WERI-Rb-1 (cell line): ENCODE results near the gene RAB3IL1.

Experiments used
- DNase-seq: peaks from one replicate; pipeline ENCODE4 v3.0.0-alpha.2; 2020
- H3K27ac ChIP-seq: fragments of 250-450 bp; sonication (Bioruptor Pico); 2 replicates; pipeline ENCODE4 v1.5.1; 2020; ENCODE audit warnings: mild to moderate bottlenecking, moderate library complexity
- H3K27me3 ChIP-seq: fragments of 250-450 bp; sonication (Bioruptor Pico); 2 replicates; pipeline ENCODE4 v1.5.1; 2021; ENCODE audit warnings: mild to moderate bottlenecking, low read depth, moderate library complexity; ENCODE audit not compliant: insufficient read depth, severe bottlenecking
- H3K36me3 ChIP-seq: fragments of 250-450 bp; sonication (Bioruptor Pico); 2 replicates; pipeline ENCODE4 v1.5.1; 2020; ENCODE audit warnings: mild to moderate bottlenecking, moderate library complexity
- H3K4me3 ChIP-seq: 2 replicates; pipeline ENCODE4 v1.5.1; 2011; ENCODE audit warnings: low read depth, mild to moderate bottlenecking, control low read depth, low read length
- H3K9me3 ChIP-seq: fragments of 250-450 bp; sonication (Bioruptor Pico); 2 replicates; pipeline ENCODE4 v1.5.1; 2021; ENCODE audit warnings: mild to moderate bottlenecking, moderate library complexity; ENCODE audit not compliant: severe bottlenecking
- TF ChIP-seq, protein P1 (sequence below): IDR thresholded peaks from 2 replicates; pipeline ENCODE4 v1.5.1; 2011; ENCODE audit warnings: low read depth, mild to moderate bottlenecking, control low read depth, inconsistent platforms, low read length

The RAB3IL1 gene

DNA sequence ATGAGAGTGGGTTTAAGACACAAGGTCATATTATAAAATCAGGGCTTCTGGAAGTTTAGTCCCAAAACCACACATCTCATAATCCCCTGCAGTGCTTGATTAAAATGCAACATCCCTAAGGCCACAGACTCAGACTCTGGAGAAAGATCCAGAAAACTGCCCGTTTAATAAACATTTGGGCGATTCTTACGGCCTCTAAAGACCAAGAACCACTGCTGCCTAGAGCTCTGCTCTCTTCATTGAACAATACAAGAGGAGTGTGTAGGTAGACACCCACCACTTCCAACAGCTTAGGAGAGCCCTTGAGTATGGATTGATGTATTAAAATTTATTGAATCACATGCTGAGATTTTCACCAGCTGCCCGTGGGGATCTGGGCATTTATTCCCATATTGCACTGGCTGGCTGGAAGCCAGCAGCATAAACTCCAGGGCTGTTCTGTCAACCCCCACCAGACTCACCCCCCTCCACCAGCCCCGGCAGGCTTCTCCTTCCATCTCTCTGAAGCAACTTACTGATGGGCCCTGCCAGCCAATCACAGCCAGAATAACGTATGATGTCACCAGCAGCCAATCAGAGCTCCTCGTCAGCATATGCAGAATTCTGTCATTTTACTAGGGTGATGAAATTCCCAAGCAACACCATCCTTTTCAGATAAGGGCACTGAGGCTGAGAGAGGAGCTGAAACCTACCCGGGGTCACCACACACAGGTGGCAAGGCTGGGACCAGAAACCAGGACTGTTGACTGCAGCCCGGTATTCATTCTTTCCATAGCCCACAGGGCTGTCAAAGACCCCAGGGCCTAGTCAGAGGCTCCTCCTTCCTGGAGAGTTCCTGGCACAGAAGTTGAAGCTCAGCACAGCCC lies 32.0 kb upstream of the RAB3IL1 start:
- no peaks in the 10 kb centered on the region for H3K9me3 ChIP-seq
- peak overlapping the region; percentile 12; the same call in 1 of the 2 replicates for H3K27ac ChIP-seq
- TF ChIP-seq, protein P1, sequence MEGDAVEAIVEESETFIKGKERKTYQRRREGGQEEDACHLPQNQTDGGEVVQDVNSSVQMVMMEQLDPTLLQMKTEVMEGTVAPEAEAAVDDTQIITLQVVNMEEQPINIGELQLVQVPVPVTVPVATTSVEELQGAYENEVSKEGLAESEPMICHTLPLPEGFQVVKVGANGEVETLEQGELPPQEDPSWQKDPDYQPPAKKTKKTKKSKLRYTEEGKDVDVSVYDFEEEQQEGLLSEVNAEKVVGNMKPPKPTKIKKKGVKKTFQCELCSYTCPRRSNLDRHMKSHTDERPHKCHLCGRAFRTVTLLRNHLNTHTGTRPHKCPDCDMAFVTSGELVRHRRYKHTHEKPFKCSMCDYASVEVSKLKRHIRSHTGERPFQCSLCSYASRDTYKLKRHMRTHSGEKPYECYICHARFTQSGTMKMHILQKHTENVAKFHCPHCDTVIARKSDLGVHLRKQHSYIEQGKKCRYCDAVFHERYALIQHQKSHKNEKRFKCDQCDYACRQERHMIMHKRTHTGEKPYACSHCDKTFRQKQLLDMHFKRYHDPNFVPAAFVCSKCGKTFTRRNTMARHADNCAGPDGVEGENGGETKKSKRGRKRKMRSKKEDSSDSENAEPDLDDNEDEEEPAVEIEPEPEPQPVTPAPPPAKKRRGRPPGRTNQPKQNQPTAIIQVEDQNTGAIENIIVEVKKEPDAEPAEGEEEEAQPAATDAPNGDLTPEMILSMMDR: no peak
- no peak overlapping the region for H3K4me3 ChIP-seq
- H3K36me3 ChIP-seq: no peaks in the 10 kb centered on the region
- H3K27me3 ChIP-seq: no peaks in the 10 kb centered on the region
- DNase-seq: peak; percentile 62

- H3K27ac ChIP-seq: no peak overlapping the region
- H3K4me3 ChIP-seq: no peak overlapping the region
- H3K36me3 ChIP-seq: no peaks in the 10 kb centered on the region
Observed at GRCh38 chr11:61948505-61948904, 31.1 kb upstream of the RAB3IL1 start.

GRCh38 chr11:61947486-61948210 lies 30.3 kb upstream of the RAB3IL1 start:
- TF ChIP-seq, protein P1: peak; percentile 95
- peak; percentile 81 for DNase-seq
- no peak overlapping the region for H3K27ac ChIP-seq

More at GRCh38 chr11:61948505-61948904, 31.1 kb upstream of the RAB3IL1 start:
- TF ChIP-seq, protein P1: no peak
- no peaks in the 10 kb centered on the region for H3K27me3 ChIP-seq
- no peaks in the 10 kb centered on the region for H3K9me3 ChIP-seq
- no peak for DNase-seq

GRCh38 chr11:61946894-61947293 lies 29.5 kb upstream of the RAB3IL1 start:
- Histone ChIP-seq H3K27me3 (no peaks in the 10 kb centered on the region), H3K9me3 (no peaks in the 10 kb centered on the region), H3K27ac (no peak overlapping the region), H3K4me3 (no peak overlapping the region), H3K36me3 (no peaks in the 10 kb centered on the region)
- TF ChIP-seq, protein P1: no peak
- no peak for DNase-seq

More at GRCh38 chr11:61947486-61948210, 30.3 kb upstream of the RAB3IL1 start:
- H3K36me3 ChIP-seq: no peaks in the 10 kb centered on the region
- H3K4me3 ChIP-seq: no peak overlapping the region
- no peaks in the 10 kb centered on the region for H3K27me3 ChIP-seq
- H3K9me3 ChIP-seq: no peaks in the 10 kb centered on the region

GRCh38 chr11:61945191-61945590 lies 27.8 kb upstream of the RAB3IL1 start:
- Histone ChIP-seq H3K36me3 (no peaks in the 10 kb centered on the region), H3K27ac (no peak overlapping the region), H3K27me3 (no peaks in the 10 kb centered on the region), H3K4me3 (no peak overlapping the region), H3K9me3 (no peaks in the 10 kb centered on the region)
- TF ChIP-seq, protein P1: no peak
- no peak for DNase-seq
